CD14-positive monocyte (primary cell): ENCODE data around the gene KLHDC2. TPM values are rescaled to one million over a fixed set of nuclear protein-coding genes. Genes with fewer than 3 reads are reported as not detected.
A peak's percentile ranks its signal among the peaks of the same experiment; 100 is the strongest.

Experiments used
- DNase-seq, 3 donors: peaks; one replicate each; pipeline ENCODE4 v3.0.0-alpha.2; 2011 to 2022
- H2AFZ ChIP-seq: 2 replicates; pipeline ENCODE4 v1.6.0; 2012; ENCODE audit warnings: mild to moderate bottlenecking, low read depth, low read length, inconsistent platforms; ENCODE audit not compliant: insufficient read depth, poor library complexity, severe bottlenecking
- H3K27ac ChIP-seq, 2 donors: 1 replicate in 1 of 2; 2 replicates in 1 of 2; pipeline ENCODE4 v1.5.1; 2012 to 2013; ENCODE audit warnings: low read length in 2 of 2, control low read depth in 1 of 2, inconsistent platforms in 1 of 2, low read depth in 1 of 2, mild to moderate bottlenecking in 1 of 2
- H3K27me3 ChIP-seq, 2 donors: one replicate each; pipeline versions ENCODE4 v1.6.0 to v1.6.1; 2011 to 2013; ENCODE audit warnings: low read length in 2 of 2; ENCODE audit not compliant: control insufficient read depth in 2 of 2, insufficient read depth in 2 of 2
- H3K36me3 ChIP-seq, 2 donors: replicated peaks in 1 of 2; 1 replicate in 1 of 2; 2 replicates in 1 of 2; pipeline versions ENCODE4 v1.5.1 to v1.6.1; 2012 to 2013; ENCODE audit warnings: low read length in 2 of 2, control low read depth in 1 of 2, inconsistent platforms in 1 of 2, mild to moderate bottlenecking in 1 of 2; ENCODE audit not compliant: insufficient read depth in 2 of 2, control insufficient read depth in 1 of 2
- H3K4me1 ChIP-seq, 2 donors: 1 replicate in 1 of 2; 2 replicates in 1 of 2; pipeline versions ENCODE4 v1.5.1 to v1.6.1; 2012 to 2013; ENCODE audit warnings: low read length in 2 of 2, control low read depth in 1 of 2, inconsistent platforms in 1 of 2, mild to moderate bottlenecking in 1 of 2, moderate library complexity in 1 of 2; ENCODE audit not compliant: insufficient read depth in 2 of 2, control insufficient read depth in 1 of 2
- H3K4me2 ChIP-seq: replicated peaks from 2 replicates; pipeline ENCODE3; 2012; ENCODE audit warnings: low read length, moderate library complexity, mild to moderate bottlenecking; ENCODE audit not compliant: poor library complexity, severe bottlenecking; ENCODE audit errors: extremely low read depth
- H3K4me3 ChIP-seq, 3 experiments: fragments of 200-600 bp in 1 of 3; sonication (generic) in 1 of 3; replicated peaks in 1 of 3; 1 replicate in 2 of 3; 2 replicates in 1 of 3; pipeline ENCODE4 v1.5.1; 2011 to 2013; ENCODE audit warnings: low read length in 3 of 3, mild to moderate bottlenecking in 3 of 3, control low read depth in 2 of 3, low read depth in 2 of 3, inconsistent platforms in 1 of 3, moderate library complexity in 1 of 3
- H3K79me2 ChIP-seq: 2 replicates; pipeline ENCODE4 v1.6.0; 2012; ENCODE audit warnings: mild to moderate bottlenecking, control low read depth, inconsistent platforms, low read length, moderate library complexity; ENCODE audit not compliant: insufficient read depth
- H3K9ac ChIP-seq: 2 replicates; pipeline ENCODE4 v1.6.0; 2017; ENCODE audit warnings: low read length, mild to moderate bottlenecking; ENCODE audit not compliant: insufficient read depth, poor library complexity, severe bottlenecking
- H3K9me3 ChIP-seq, 2 donors: replicated peaks in 1 of 2; 1 replicate in 1 of 2; 2 replicates in 1 of 2; pipeline versions ENCODE4 v1.5.1 to v1.6.1; 2012 to 2013; ENCODE audit warnings: low read length in 2 of 2, control low read depth in 1 of 2; ENCODE audit not compliant: control insufficient read depth in 1 of 2, insufficient read depth in 1 of 2
- H4K20me1 ChIP-seq: 2 replicates; pipeline ENCODE4 v1.6.0; 2012; ENCODE audit warnings: mild to moderate bottlenecking, low read length, control low read depth, moderate library complexity; ENCODE audit not compliant: insufficient read depth
- H3K27ac Mint-ChIP-seq, 7 donors: one replicate each; pipeline ENCODE4 v1.8.0; 2020; ENCODE audit warnings: mild to moderate bottlenecking in 7 of 7, mixed read lengths in 7 of 7, moderate library complexity in 6 of 7, inconsistent platforms in 2 of 7
- H3K27me3 Mint-ChIP-seq, 3 donors: one replicate each; pipeline ENCODE4 v1.8.0; 2021 to 2022; ENCODE audit warnings: low read depth in 3 of 3, mild to moderate bottlenecking in 3 of 3, mixed read lengths in 3 of 3, moderate library complexity in 3 of 3, inconsistent platforms in 1 of 3
- H3K36me3 Mint-ChIP-seq, 2 donors: one replicate each; pipeline ENCODE4 v1.8.0; 2020; ENCODE audit warnings: mixed read lengths in 2 of 2, inconsistent platforms in 1 of 2, mild to moderate bottlenecking in 1 of 2
- H3K4me1 Mint-ChIP-seq: one replicate; pipeline ENCODE4 v1.8.0; 2020; ENCODE audit warnings: mild to moderate bottlenecking, mixed read lengths
- H3K4me3 Mint-ChIP-seq, 2 donors: one replicate each; pipeline ENCODE4 v1.8.0; 2020; ENCODE audit warnings: mild to moderate bottlenecking in 2 of 2, mixed read lengths in 2 of 2, moderate library complexity in 1 of 2
- H3K9me3 Mint-ChIP-seq, 7 donors: one replicate each; pipeline ENCODE4 v1.8.0; 2020 to 2022; ENCODE audit warnings: mixed read lengths in 7 of 7, mild to moderate bottlenecking in 6 of 7, moderate library complexity in 6 of 7, inconsistent platforms in 2 of 7
- CTCF ChIP-seq: fragments of 200-600 bp; IDR thresholded peaks from one replicate; pipeline ENCODE4 v1.8.0; 2022; ENCODE audit warnings: antibody characterized with exemption, mild to moderate bottlenecking
- WGBS: methylation state at CpG from one replicate; pipeline ENCODE4 v1.1.5; 2013; ENCODE audit warnings: missing lambda C conversion rate; ENCODE audit not compliant: insufficient coverage; 5-methylcytosine and 5-hydroxymethylcytosine counted together
- intact Hi-C, 2 donors: fragments of 100-400 bp; cut with micrococcal nuclease; formaldehyde crosslinking; loops; one replicate each; pipeline versions ENCODE4 v1.15.0 to v1.15.1; 2023
- polyA plus RNA-seq, 3 donors: library from polyadenylated mRNA; depleted of rRNA in 1 of 3; unstranded in 2 of 3; stranded (reverse) in 1 of 3; fragments of 300-500 nt in 2 of 3; fragments of >200 nt in 1 of 3; fragmentation: Illumina TruSeq in 2 of 3; gene quantifications; 1 replicate in 2 of 3; 2 replicates in 1 of 3; pipeline ENCODE4 v1.2.3, GENCODE V29; 2012 to 2021

Gene KLHDC2
- polyA plus RNA-seq, 3 donors, result 27.3 to 45.9 (median 43.1) TPM

DNA sequence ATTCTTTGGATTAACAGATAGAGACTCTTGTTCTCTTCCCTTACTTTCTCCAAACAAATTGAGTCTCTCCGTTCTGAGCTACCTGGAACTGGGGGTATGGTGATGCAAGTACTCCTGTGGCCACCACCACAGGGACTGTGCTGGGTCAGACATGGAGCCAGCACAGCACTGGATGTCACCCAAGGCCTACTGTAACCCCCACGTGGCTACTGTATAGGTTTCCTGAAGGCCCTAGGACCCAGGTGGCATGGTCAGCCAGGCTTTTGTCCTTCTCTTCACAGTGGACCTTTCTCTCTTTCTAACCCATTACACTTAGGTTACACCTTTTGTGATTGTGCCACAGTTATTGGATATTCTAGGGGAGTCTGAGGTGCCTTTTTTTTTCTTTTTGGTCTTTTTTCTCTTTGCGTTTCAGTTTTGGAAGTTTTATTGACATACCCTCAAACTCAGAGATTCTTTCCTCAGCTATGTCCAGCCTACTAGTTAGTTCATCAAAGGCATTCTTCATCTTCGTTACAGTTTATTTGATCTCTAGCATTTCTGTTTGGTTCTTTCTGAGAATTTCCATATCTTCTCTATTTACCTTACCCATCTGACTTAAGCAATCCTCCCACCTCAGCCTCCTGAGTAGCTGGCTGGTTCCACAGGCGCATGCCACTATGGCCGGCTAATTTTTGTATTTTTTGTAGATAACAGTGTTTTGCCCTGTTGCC lies 6.0 kb upstream of the KLHDC2 start:
- no peak overlapping the region for H3K27ac ChIP-seq
- no peak overlapping the region for H3K4me3 ChIP-seq
- no peak overlapping the region for H3K4me2 ChIP-seq
- no peaks in the 10 kb centered on the region for H3K9me3 ChIP-seq
- Mint-ChIP-seq H3K36me3 (no peaks in the 10 kb centered on the region), H3K4me1 (peaks cover 4% of the 10 kb centered on the region), H3K4me3 (no peak overlapping the region), H3K27ac (no peak overlapping the region), H3K27me3 (peaks cover 2 to 4% (median 3%) of the 10 kb centered on the region in 3 donors), H3K9me3 (no peaks in the 10 kb centered on the region)
- peaks cover 4% of the 10 kb centered on the region in 2 donors for H3K4me1 ChIP-seq
- H3K9ac ChIP-seq, result no peak overlapping the region
- H3K27me3 ChIP-seq, result no peaks in the 10 kb centered on the region
- no peaks in the 10 kb centered on the region for H3K79me2 ChIP-seq
- WGBS, result 56% methylated on average over 1 of the region's 6 CpGs
- H2AFZ ChIP-seq, result no peak overlapping the region
- intact Hi-C loops, result loop anchor here in 1 of 2 donors (10.0 kb wide), 1 partner anchor 127 kb away; the partner anchor contains the start of gene DNAAF2
- no peak for DNase-seq
- no peaks in the 10 kb centered on the region for H3K36me3 ChIP-seq
- TF ChIP-seq CTCF, result no peak
- H4K20me1 ChIP-seq, result no peaks in the 10 kb centered on the region

DNA sequence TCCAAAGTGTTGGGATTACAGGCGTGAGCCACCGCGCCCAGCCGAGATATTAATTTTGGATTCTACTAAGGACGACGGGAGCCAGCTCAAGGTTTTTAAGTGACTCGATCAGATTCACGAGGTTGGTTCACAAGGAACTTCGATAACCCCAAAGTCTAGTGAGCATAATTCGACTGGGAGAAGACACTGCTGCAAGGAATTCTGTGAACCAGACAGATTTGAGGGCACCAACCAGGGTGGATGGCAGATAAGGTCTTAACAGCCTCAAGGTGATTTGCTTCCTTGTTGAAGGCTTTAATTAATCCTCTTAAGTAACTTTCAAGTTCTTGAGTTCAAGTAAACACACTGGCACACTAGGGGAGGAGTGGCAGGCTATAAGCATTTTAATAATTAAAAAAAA lies 1.1 kb upstream of the KLHDC2 start:
- peak overlapping the region; percentile 93 for H2AFZ ChIP-seq
- peaks cover 34% of the 10 kb centered on the region for H3K4me1 Mint-ChIP-seq
- H3K9me3 Mint-ChIP-seq, result no peaks in the 10 kb centered on the region
- DNase-seq, result no peak
- 90% methylated on average over 10 of the region's 10 CpGs for WGBS
- no peaks in the 10 kb centered on the region for H3K27me3 ChIP-seq
- H3K27ac Mint-ChIP-seq, result peak overlapping the region; percentile 54 to 98 (median 97)
- H3K9me3 ChIP-seq, result no peaks in the 10 kb centered on the region
- H3K36me3 ChIP-seq, result no peaks in the 10 kb centered on the region
- TF ChIP-seq CTCF, result no peak
- peak overlapping the region; percentile 96 for H3K4me2 ChIP-seq
- H3K27me3 Mint-ChIP-seq, result peaks cover 0 to 2% (median 1%) of the 10 kb centered on the region in 3 donors
- intact Hi-C loops, result loop anchor here (5.0 to 10.0 kb wide), 5 partner anchors 80 to 305 kb away; partner anchors contain the start of genes DNAAF2 (in 1 of the 2), MGAT2 (in 1 of the 2), POLE2 (in 1 of the 2) and RPL36AL (in 1 of the 2)
- H3K4me3 ChIP-seq, result peak overlapping the region; percentile 68 to 87 (median 75)
- peak overlapping the region; percentile 90 to 96 for H3K4me3 Mint-ChIP-seq
- peak overlapping the region in 1 of 2 donors; percentile 91 for H3K27ac ChIP-seq
- no peaks in the 10 kb centered on the region for H4K20me1 ChIP-seq
- H3K9ac ChIP-seq, result peak overlapping the region; percentile 92
- peaks cover 21% of the 10 kb centered on the region for H3K79me2 ChIP-seq
- peaks cover 18 to 20% of the 10 kb centered on the region in 2 donors for H3K4me1 ChIP-seq
- H3K36me3 Mint-ChIP-seq, result peaks cover 0 to 2% of the 10 kb centered on the region in 2 donors
